HAP-1 (cell line): Measurements from ENCODE around the gene THRB.
A peak's percentile ranks its signal among the peaks of the same experiment; 100 is the strongest.

Experiments used
- DNase-seq, 2 experiments: peaks; one replicate each; pipeline ENCODE4 v3.0.0-alpha.2; 2016 to 2020; ENCODE audit warnings: low spot score in 2 of 2
- H3K27me3 ChIP-seq: fragments of 250-450 bp; sonication (Bioruptor Pico); 2 replicates; pipeline ENCODE4 v1.5.1; 2020; ENCODE audit warnings: low read depth, mild to moderate bottlenecking, moderate library complexity
- H3K36me3 ChIP-seq: fragments of 250-450 bp; sonication (Bioruptor Pico); replicated peaks from 2 replicates; pipeline ENCODE4 v1.5.1; 2020; ENCODE audit warnings: mild to moderate bottlenecking
- H3K4me1 ChIP-seq: fragments of 250-450 bp; sonication (Bioruptor Pico); 2 replicates; pipeline ENCODE4 v1.5.1; 2020; ENCODE audit warnings: mild to moderate bottlenecking
- H3K4me3 ChIP-seq: fragments of 250-450 bp; sonication (Bioruptor Pico); 2 replicates; pipeline ENCODE4 v1.5.1; 2020; ENCODE audit warnings: mild to moderate bottlenecking, moderate library complexity
- H3K9me3 ChIP-seq: fragments of 250-450 bp; sonication (Bioruptor Pico); 2 replicates; pipeline ENCODE4 v1.5.1; 2020; ENCODE audit warnings: mild to moderate bottlenecking, moderate library complexity
- in situ Hi-C: fragments of 300-500 bp; cut with MboI; formaldehyde crosslinking; loops from 3 replicates; pipeline ENCODE4 v1.14.3; 2020; ENCODE audit warnings: low sequenced_read_pairs, inconsistent platforms, mixed read lengths

THRB gene

GRCh38 chr3:24394754-24395153, 99.9 kb downstream of the THRB start:
- in situ Hi-C loops: no loop called here

DNA sequence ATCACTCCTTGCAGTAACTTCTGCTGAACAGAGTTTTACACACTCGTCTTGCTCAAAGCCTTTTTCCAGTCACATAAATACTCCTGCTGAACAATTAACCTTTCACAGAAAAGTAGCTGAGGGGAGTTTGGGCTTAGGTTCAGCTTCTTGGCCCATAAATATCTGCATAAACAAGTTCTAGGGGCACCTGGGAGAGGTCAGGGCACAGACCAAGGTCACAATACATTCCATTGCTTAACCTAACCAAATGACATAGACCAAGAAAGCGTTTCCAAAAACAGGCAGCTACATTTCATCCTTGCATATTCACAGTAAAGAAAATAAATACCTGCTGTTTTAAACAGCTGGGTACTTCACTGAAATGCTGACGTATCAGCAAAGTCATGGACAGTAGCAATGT, 101.3 kb downstream of the THRB start:
- Histone ChIP-seq H3K9me3 (no peaks in the 10 kb centered on the region), H3K4me1 (peaks cover 32% of the 10 kb centered on the region), H3K4me3 (no peak overlapping the region), H3K36me3 (no peaks in the 10 kb centered on the region), H3K27me3 (no peaks in the 10 kb centered on the region)
- in situ Hi-C loops: no loop called here
- DNase-seq: no peak

More at GRCh38 chr3:24394754-24395153, 99.9 kb downstream of the THRB start:
- no peaks in the 10 kb centered on the region for H3K36me3 ChIP-seq
- no peak overlapping the region for H3K4me3 ChIP-seq
- H3K27me3 ChIP-seq: no peaks in the 10 kb centered on the region
- no peaks in the 10 kb centered on the region for H3K9me3 ChIP-seq
- peaks cover 21% of the 10 kb centered on the region for H3K4me1 ChIP-seq
- DNase-seq: no peak

GRCh38 chr3:24390169-24391130, 104.2 kb downstream of the THRB start:
- in situ Hi-C loops: no loop called here
- no peak for DNase-seq
- no peak overlapping the region for H3K4me3 ChIP-seq

DNA sequence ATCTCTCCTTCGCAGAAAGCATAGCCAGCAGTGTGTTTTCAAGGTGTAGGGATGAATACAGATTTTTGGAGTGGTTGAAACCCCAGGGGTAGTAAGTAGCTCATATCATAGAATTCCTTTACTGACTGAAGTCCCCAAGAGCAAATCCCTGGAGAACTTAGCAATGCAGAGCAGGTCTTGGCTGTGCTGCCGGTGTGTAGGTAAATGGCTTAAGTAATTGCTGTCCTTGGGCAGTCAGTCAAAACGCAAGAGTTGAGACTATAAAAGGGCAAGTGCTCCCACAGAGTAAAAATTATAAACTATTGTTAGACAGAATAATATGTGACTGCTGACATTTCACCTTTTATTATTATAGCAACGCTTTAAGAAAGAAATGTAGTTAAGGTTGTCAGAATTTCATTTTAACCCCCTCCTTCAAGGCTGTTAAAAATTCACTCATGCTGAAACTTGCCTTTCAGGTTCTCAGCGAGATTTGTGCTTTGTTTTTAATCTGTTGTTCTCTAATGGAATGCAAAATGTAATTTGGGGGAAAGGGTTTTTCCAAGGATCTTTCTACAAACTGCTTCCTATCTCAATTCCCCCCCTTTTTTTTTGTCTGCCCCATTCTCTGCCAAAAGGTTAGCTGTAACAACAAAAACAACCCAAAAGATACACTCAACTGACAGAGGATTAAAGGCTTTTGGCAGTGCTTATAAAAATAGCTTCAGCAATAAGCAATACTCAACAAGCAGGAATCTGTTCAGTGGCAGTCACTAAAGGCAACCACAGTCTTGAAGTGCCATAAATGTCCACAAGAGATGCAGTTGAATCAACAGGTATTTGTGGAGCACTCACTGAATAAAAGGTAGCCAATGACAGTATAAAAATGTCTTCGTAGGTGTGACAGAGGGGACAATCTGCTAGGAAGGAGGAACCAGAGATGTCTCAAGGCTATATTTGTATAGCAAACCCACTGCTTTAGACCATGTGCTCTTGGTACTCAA, 105.3 kb downstream of the THRB start:
- peak; percentile 42 to 72 for DNase-seq
- H3K9me3 ChIP-seq: no peaks in the 10 kb centered on the region
- H3K4me1 ChIP-seq: peaks cover 26% of the 10 kb centered on the region
- in situ Hi-C loops: no loop called here
- no peaks in the 10 kb centered on the region for H3K36me3 ChIP-seq
- no peak overlapping the region for H3K4me3 ChIP-seq
- H3K27me3 ChIP-seq: no peaks in the 10 kb centered on the region

More at GRCh38 chr3:24390169-24391130, 104.2 kb downstream of the THRB start:
- Histone ChIP-seq H3K4me1 (peaks cover 25% of the 10 kb centered on the region), H3K9me3 (no peaks in the 10 kb centered on the region), H3K36me3 (no peaks in the 10 kb centered on the region), H3K27me3 (no peaks in the 10 kb centered on the region)

GRCh38 chr3:24388611-24389010, 106.0 kb downstream of the THRB start:
- H3K9me3 ChIP-seq: no peaks in the 10 kb centered on the region
- H3K27me3 ChIP-seq: no peaks in the 10 kb centered on the region
- no peak for DNase-seq
- peaks cover 34% of the 10 kb centered on the region for H3K4me1 ChIP-seq
- in situ Hi-C loops: no loop called here
- no peaks in the 10 kb centered on the region for H3K36me3 ChIP-seq
- H3K4me3 ChIP-seq: no peak overlapping the region

- peaks cover 31% of the 10 kb centered on the region for H3K4me1 ChIP-seq
- no peaks in the 10 kb centered on the region for H3K27me3 ChIP-seq
- no peaks in the 10 kb centered on the region for H3K9me3 ChIP-seq
- no peaks in the 10 kb centered on the region for H3K36me3 ChIP-seq
- DNase-seq: no peak
- H3K4me3 ChIP-seq: no peak overlapping the region
- in situ Hi-C loops: no loop called here
Measured at GRCh38 chr3:24388159-24388558, 106.5 kb downstream of the THRB start.

- H3K36me3 ChIP-seq: no peaks in the 10 kb centered on the region
- DNase-seq: no peak
- in situ Hi-C loops: no loop called here
- H3K4me3 ChIP-seq: no peak overlapping the region
- peaks cover 31% of the 10 kb centered on the region for H3K4me1 ChIP-seq
- H3K9me3 ChIP-seq: no peaks in the 10 kb centered on the region
- no peaks in the 10 kb centered on the region for H3K27me3 ChIP-seq
Measured at GRCh38 chr3:24387493-24387892, 107.2 kb downstream of the THRB start.

- in situ Hi-C loops: no loop called here
- Histone ChIP-seq H3K4me3 (no peak overlapping the region), H3K36me3 (no peaks in the 10 kb centered on the region), H3K27me3 (no peaks in the 10 kb centered on the region), H3K4me1 (peaks cover 36% of the 10 kb centered on the region), H3K9me3 (no peaks in the 10 kb centered on the region)
- DNase-seq: no peak
Measured at GRCh38 chr3:24387000-24387399, 107.7 kb downstream of the THRB start.

DNA sequence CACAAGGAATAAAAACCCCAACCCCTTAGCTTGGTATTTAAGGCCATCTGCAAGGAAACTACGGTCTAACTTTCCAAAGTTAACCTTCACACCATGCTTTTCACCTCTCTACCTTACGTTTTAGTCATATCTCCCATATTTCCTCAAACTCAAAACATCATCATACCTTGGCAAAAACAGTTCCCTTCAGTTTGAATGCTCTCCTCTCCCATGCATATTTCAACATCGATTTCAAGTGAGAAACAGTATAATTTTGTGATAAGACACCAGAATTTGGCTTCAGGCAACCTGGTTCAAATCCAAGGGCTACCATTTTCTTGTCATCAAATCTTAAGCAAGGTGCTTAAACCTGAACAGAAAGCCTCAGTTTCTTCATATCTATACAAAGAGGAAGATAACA, 108.2 kb downstream of the THRB start:
- DNase-seq: no peak
- H3K9me3 ChIP-seq: no peaks in the 10 kb centered on the region
- no peaks in the 10 kb centered on the region for H3K27me3 ChIP-seq
- no peaks in the 10 kb centered on the region for H3K36me3 ChIP-seq
- in situ Hi-C loops: no loop called here
- H3K4me3 ChIP-seq: no peak overlapping the region
- H3K4me1 ChIP-seq: peaks cover 41% of the 10 kb centered on the region

GRCh38 chr3:24385012-24385615, 109.5 kb downstream of the THRB start:
- no peak for DNase-seq
- Histone ChIP-seq H3K27me3 (no peaks in the 10 kb centered on the region), H3K36me3 (no peaks in the 10 kb centered on the region), H3K4me1 (peaks cover 40% of the 10 kb centered on the region), H3K4me3 (no peak overlapping the region), H3K9me3 (no peaks in the 10 kb centered on the region)
- in situ Hi-C loops: no loop called here

GRCh38 chr3:24382647-24383046, 112.0 kb downstream of the THRB start:
- peaks cover 28% of the 10 kb centered on the region for H3K4me1 ChIP-seq

GRCh38 chr3:24379936-24380335, 114.7 kb downstream of the THRB start:
- Histone ChIP-seq H3K9me3 (no peaks in the 10 kb centered on the region), H3K4me3 (no peak overlapping the region), H3K27me3 (no peaks in the 10 kb centered on the region), H3K4me1 (peaks cover 41% of the 10 kb centered on the region), H3K36me3 (no peaks in the 10 kb centered on the region)
- in situ Hi-C loops: no loop called here
- no peak for DNase-seq

More at GRCh38 chr3:24382647-24383046, 112.0 kb downstream of the THRB start:
- no peak overlapping the region for H3K4me3 ChIP-seq
- H3K36me3 ChIP-seq: no peaks in the 10 kb centered on the region
- no peaks in the 10 kb centered on the region for H3K9me3 ChIP-seq
- in situ Hi-C loops: no loop called here
- no peak for DNase-seq
- H3K27me3 ChIP-seq: no peaks in the 10 kb centered on the region

- no peak for DNase-seq
- in situ Hi-C loops: no loop called here
- Histone ChIP-seq H3K9me3 (no peaks in the 10 kb centered on the region), H3K4me1 (peaks cover 45% of the 10 kb centered on the region), H3K27me3 (no peaks in the 10 kb centered on the region), H3K36me3 (no peaks in the 10 kb centered on the region), H3K4me3 (no peak overlapping the region)
Measured at GRCh38 chr3:24378313-24378712, 116.3 kb downstream of the THRB start.
